Stimulated activated CD4-positive, alpha-beta T cell treated with anti-CD3 and anti-CD28 coated beads, Interleukin-1b, Interleukin-23, amount 100 ng/mL, for 4 hours (primary cell): Measurements from ENCODE around the gene HYAL3.
"Not testable (repeated sequence)": the region's sequence is repeated elsewhere in the genome, so short reads cannot be mapped to it uniquely, and the experiment has no call there.

Experiments
- DNase-seq, 2 donors: peaks; one replicate each; pipeline ENCODE4 v3.0.0-alpha.2; 2020; ENCODE audit warnings: low read depth in 2 of 2

The HYAL3 gene

GRCh38 chr3:50290161-50290641 lies 9.0 kb downstream of the HYAL3 start:
- DNase-seq: no peak

GRCh38 chr3:50289130-50289529 lies 10.1 kb downstream of the HYAL3 start:
- DNase-seq: no peak

DNA sequence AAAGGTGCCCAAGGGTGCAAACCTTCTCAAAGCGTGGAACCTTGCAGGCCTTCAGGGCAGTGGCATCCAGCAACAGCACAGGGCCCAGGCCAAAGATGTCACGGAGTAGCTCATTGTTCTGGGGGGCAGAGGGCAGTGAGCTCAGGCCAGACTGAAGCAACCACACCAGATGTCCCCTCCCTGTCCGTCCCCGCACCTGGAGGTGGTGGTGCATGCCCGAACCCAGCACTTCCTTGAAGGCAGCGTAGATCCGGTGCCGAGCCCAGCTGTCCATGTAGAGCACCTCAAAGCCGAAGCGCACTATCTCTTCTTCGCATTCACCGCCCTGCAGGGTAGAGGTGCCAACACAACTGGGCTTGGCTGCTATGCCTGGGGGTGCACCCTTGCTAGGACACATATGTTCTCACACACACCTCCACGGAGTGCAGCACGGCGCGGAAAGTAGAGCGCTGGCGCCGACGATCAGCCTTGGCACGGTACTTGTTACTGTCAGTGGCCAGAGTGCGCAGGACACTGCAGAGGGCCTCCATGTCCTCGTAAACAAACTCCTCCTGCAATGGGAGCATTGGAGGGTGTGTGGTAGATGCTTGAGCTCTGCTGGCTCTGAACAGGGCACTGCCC lies 10.7 kb downstream of the HYAL3 start:
- DNase-seq: no peak

- DNase-seq: no peak
Measured at GRCh38 chr3:50287262-50287661, 11.9 kb downstream of the HYAL3 start.

DNA sequence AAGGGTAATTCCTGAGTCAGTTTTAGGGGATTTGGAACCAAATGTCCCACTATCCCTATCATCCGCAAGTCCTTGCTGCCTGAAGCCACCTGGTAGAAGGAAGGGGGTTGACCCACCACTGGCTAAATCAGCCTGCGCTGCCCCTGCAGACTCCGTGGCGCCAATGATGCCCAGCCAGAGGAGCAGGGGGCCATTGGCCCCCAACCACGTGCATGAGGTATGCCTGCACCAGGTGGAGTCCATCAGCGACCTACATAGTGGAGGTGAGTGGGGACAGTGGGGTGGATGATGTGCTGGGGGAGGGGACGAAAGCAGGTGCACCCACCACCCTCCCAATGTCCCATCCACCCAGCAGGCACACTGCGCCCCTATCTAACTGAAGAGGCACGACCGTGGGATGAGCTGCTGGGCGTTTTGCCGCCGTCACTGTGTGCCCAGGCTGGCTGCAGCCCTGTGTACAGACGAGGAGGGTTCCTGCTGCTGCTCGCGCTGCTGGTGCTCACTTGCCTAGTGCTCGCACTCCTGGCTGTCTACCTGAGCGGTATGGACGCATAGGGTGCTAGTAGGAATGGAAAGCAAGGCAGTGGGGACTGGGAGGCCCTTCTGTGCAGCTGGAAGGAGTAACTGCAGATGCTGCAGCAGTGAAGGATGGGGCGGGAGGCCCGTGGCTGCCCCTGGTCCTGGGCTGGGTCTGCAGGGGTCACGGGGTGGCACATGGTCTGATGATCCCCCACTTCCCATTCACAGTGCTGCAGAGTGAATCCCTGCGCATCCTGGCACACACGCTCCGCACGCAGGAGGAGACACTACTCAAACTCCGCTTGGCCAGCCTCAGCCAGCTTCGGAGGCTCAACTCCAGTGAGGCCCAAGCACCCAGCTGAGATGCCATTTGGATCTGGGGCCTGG lies 12.6 kb downstream of the HYAL3 start:
- DNase-seq: no peak

DNA sequence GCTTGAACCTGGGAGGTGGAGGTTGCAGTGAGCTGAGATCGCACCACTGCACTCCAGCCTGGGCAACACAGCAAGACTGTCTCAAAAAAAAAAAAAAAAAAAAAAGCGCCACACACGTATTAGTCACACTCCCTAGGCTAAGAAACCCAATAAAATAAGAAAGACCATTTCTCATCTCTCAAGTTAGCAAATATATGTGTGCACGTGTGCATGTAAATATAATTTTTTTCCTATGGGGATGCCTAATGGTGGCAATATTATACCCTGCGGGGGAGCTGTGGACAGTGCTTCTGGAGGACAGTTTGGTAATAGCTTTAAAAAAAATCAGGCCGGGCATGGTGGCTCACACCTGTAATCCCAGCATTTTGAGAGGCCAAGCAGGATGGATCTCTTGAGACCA lies 15.1 kb downstream of the HYAL3 start:
- not testable (repeated sequence) for DNase-seq

DNA sequence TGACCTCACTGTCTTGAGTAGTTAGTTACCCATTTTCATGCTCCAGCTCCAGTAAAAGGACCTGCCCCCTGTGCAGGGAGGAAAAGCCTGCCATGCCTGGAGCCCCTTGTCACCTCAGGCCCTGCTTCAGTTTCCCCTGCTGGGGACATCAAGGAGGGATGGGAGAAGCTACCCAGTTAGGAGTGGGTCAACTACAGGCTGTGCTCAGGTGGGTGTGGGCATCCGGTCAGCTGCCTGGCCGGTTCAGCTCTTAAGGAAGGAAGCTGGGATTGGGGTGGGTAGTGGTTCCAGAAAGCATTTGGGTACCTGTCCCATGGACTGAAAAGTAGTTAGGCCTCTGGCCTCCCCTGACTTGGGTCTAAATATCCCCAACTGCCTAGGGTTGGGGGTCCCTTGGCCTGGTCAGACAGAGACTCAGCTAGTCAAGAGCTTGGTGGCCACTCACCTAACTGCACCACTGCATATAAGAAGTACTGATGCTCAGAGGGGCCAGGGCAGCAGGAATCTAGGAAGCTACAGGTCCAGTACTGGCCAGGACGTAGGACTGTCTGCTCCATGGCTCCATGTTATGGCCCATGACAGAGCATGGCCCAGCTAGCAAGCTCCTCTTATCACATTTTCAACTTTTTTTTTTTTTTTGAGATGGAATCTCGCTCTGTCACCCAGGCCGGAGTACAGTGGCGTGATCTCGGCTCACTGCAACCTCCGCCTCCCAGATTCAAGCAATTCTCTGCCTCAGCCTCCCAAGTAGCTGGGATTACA lies 19.8 kb downstream of the HYAL3 start:
- DNase-seq: no peak

- no peak for DNase-seq
Measured at GRCh38 chr3:50278880-50279224, 20.4 kb downstream of the HYAL3 start, which contains the start of gene LSMEM2. Gene LSMEM2, plus strand, starts transcription at chr3:50279087. Its CDS starts 27 bp downstream, at chr3:50279114.

GRCh38 chr3:50278123-50278879 lies 20.9 kb downstream of the HYAL3 start:
- no peak for DNase-seq

- no peak for DNase-seq
Measured at GRCh38 chr3:50276762-50277101, 22.5 kb downstream of the HYAL3 start.

GRCh38 chr3:50275996-50276761 lies 23.0 kb downstream of the HYAL3 start:
- DNase-seq: no peak

DNA sequence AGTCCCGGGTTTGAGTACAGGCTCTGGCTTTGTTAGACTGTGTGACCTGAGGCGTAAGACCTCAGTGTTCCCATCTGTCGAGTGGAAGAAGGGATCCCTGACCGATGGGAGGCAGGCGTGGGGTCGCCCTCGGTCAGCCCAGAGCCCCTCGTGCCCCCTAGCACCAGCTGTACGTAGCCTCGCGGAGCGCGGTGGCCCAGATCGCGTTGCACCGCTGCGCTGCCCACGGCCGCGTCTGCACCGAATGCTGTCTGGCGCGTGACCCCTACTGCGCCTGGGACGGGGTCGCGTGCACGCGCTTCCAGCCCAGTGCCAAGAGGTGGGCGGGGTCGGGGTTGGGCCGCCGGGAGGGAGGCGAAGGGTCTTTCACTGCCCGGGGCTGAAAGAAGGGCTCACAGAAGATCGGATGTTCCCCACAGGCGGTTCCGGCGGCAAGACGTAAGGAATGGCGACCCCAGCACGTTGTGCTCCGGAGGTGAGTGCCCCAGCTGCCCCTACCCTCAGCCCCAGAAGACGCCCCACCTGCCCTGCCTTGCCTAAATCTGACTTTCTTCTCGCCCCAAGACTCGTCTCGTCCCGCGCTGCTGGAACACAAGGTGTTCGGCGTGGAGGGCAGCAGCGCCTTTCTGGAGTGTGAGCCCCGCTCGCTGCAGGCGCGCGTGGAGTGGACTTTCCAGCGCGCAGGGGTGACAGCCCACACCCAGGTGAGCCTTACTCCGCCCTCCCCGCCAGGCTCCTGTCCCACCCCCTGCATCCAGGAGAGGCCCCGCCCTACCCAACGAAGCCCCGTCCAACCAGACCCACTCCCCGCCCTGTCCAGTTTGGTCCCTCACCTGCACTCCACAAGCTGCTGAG lies 23.8 kb downstream of the HYAL3 start:
- DNase-seq: no peak

DNA sequence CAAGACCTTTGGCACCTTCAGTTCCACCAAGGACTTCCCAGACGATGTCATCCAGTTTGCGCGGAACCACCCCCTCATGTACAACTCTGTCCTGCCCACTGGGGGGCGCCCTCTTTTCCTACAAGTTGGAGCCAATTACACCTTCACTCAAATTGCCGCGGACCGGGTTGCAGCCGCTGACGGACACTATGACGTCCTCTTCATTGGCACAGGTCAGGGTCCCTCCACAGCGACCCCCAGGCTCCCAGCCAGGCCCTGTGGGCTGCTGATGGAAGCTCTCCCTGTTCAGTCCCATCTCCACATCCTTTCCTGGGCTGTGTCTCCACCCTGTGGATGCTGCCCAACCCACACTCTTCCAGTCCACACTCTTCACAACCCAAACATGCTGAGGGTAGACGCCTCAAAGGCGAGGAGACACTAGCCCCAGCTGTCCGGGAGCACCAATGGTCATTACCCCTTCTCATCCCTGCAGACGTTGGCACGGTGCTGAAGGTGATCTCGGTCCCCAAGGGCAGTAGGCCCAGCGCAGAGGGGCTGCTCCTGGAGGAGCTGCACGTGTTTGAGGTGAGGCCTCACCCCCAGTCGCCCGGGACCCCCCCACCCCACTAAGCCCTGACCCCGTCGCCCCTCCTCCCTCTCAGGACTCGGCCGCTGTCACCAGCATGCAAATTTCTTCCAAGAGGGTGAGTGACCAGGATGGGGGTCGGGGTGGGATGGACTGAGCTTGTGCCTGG lies 24.7 kb downstream of the HYAL3 start:
- peak; percentile 43 to 68 for DNase-seq

GRCh38 chr3:50273689-50274065 lies 25.5 kb downstream of the HYAL3 start:
- no peak for DNase-seq

GRCh38 chr3:50272911-50273688 lies 26.1 kb downstream of the HYAL3 start:
- peak; percentile 89 to 90 for DNase-seq

- DNase-seq: not testable (repeated sequence)
Measured at GRCh38 chr3:50272538-50272910, 26.7 kb downstream of the HYAL3 start.

GRCh38 chr3:50271314-50271936 lies 27.8 kb downstream of the HYAL3 start:
- no peak for DNase-seq
